Gastrocnemius medialis (tissue), 4 donors: ENCODE measurements around the gene OR2T1. TPM values are rescaled to one million over a fixed set of nuclear protein-coding genes. Genes with fewer than 3 reads are reported as not detected.
"Not testable (repeated sequence)": the region's sequence is repeated elsewhere in the genome, so short reads cannot be mapped to it uniquely, and the experiment has no call there.

Source experiments
- ATAC-seq, 2 donors: fragments of 150-250 bp; one replicate each; pipeline ENCODE4 v1.9.1; 2016
- DNase-seq, 2 donors: peaks; one replicate each; pipeline ENCODE4 v3.0.0-alpha.2; 2019
- H3K27ac ChIP-seq, 4 donors: fragments of 200-600 bp; sonication (generic); 1 replicate in 1 of 4; 2 replicates in 3 of 4; pipeline ENCODE4 v1.5.1; 2016 to 2018; ENCODE audit warnings: mild to moderate bottlenecking in 2 of 4, moderate library complexity in 1 of 4
- H3K27me3 ChIP-seq, 3 donors: fragments of 200-600 bp; sonication (generic) in 2 of 3; 1 replicate in 1 of 3; 2 replicates in 2 of 3; pipeline versions ENCODE4 v1.5.1 to v1.6.0; 2016 to 2019; ENCODE audit warnings: mild to moderate bottlenecking in 1 of 3, moderate library complexity in 1 of 3
- H3K36me3 ChIP-seq, 2 donors: fragments of 200-600 bp; sonication (generic) in 1 of 2; one replicate each; pipeline ENCODE4 v1.5.1; 2017 to 2018
- H3K4me1 ChIP-seq, 2 donors: fragments of 200-600 bp; sonication (generic) in 1 of 2; one replicate each; pipeline ENCODE4 v1.5.1; 2016 to 2017; ENCODE audit warnings: mild to moderate bottlenecking in 2 of 2
- H3K4me3 ChIP-seq, 4 donors: fragments of 200-600 bp; sonication (generic) in 3 of 4; 1 replicate in 1 of 4; 2 replicates in 3 of 4; pipeline ENCODE4 v1.5.1; 2016 to 2019; ENCODE audit warnings: mild to moderate bottlenecking in 2 of 4
- H3K9me3 ChIP-seq, 3 donors: fragments of 200-600 bp; sonication (generic) in 2 of 3; 1 replicate in 1 of 3; 2 replicates in 2 of 3; pipeline ENCODE4 v1.5.1; 2016 to 2019
- in situ Hi-C, 4 donors: fragments of 200-750 bp; cut with MboI; loops; one replicate each; pipeline versions ENCODE4 v1.15.0 to v1.8.0; 2017; ENCODE audit warnings: low sequenced_read_pairs in 4 of 4
- intact Hi-C: fragments of 100-400 bp; cut with DNase I; formaldehyde crosslinking; loops from one replicate; pipeline ENCODE4 v1.15.1; 2023; ENCODE audit warnings: low total_unique reads
- total RNA-seq, 4 donors: library from RNA; depleted of rRNA; stranded (reverse); fragments of >200 nt; gene quantifications; one replicate each; pipeline versions ENCODE4 v1.1.0 to v1.2.3, GENCODE V29; 2016

The OR2T1 gene
- total RNA-seq, 4 donors from 2014 or later = not detected

- H3K4me1 ChIP-seq, in situ Hi-C loops, intact Hi-C loops, H3K27ac ChIP-seq, ATAC-seq, H3K4me3 ChIP-seq, H3K27me3 ChIP-seq, H3K36me3 ChIP-seq, DNase-seq, H3K9me3 ChIP-seq: not testable (repeated sequence)
These were observed 33.5 kb downstream of the OR2T1 start for GRCh38 chr1:248436303-248436702.

GRCh38 chr1:248438668-248439067, 35.8 kb downstream of the OR2T1 start:
- H3K4me3 ChIP-seq, in situ Hi-C loops, H3K36me3 ChIP-seq, intact Hi-C loops, H3K9me3 ChIP-seq, DNase-seq, ATAC-seq, H3K27ac ChIP-seq, H3K27me3 ChIP-seq, H3K4me1 ChIP-seq: not testable (repeated sequence)

GRCh38 chr1:248439283-248439682, 36.4 kb downstream of the OR2T1 start:
- ATAC-seq, H3K9me3 ChIP-seq, H3K4me3 ChIP-seq, H3K27me3 ChIP-seq, H3K4me1 ChIP-seq, DNase-seq, intact Hi-C loops, H3K27ac ChIP-seq, H3K36me3 ChIP-seq, in situ Hi-C loops: not testable (repeated sequence)

DNA sequence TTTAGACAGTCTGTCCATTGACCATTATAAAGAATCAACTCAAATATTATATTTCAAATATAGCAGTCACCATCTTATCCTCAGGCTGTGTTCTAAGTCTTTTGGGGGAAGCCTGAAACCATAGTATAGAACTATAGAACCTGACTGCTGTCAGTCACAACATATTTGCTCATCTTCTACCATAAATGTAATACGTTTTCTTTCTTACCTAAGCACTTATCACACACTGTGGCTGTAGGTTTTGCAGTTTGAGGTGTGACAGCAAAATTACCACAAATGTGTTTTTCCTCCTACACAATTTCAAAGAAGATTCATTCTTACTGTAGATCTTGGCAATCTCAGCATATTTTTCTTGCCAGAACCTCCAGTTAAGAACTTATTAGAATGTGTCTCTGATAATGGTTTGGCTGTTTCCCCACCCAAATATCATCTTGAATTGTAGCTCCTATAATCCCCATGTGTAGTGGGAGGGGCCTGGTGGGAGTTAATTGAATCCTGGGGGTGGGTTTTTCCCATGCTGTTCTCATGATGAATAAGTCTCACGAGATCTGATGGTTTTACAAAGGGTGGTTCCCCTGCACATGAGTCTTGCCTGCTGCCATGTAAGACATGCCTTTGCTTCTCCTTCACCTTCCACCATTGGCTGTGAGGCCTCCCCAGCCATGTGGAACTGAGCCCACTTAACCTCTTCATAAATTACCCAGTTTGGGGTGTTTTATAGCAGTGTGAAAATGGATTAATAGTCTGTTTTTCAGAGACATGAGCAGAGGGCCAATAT, 39.8 kb downstream of the OR2T1 start:
- in situ Hi-C loops, H3K9me3 ChIP-seq, intact Hi-C loops: not testable (repeated sequence)

GRCh38 chr1:248444603-248445002, 41.8 kb downstream of the OR2T1 start:
- DNase-seq, ATAC-seq, H3K27me3 ChIP-seq, intact Hi-C loops, H3K9me3 ChIP-seq, H3K36me3 ChIP-seq, H3K4me3 ChIP-seq, H3K27ac ChIP-seq, in situ Hi-C loops, H3K4me1 ChIP-seq: not testable (repeated sequence)

More for the DNA sequence above, 39.8 kb downstream of the OR2T1 start:
- H3K36me3 ChIP-seq, H3K4me3 ChIP-seq, H3K27ac ChIP-seq, H3K4me1 ChIP-seq, DNase-seq, ATAC-seq, H3K27me3 ChIP-seq: not testable (repeated sequence)

DNA sequence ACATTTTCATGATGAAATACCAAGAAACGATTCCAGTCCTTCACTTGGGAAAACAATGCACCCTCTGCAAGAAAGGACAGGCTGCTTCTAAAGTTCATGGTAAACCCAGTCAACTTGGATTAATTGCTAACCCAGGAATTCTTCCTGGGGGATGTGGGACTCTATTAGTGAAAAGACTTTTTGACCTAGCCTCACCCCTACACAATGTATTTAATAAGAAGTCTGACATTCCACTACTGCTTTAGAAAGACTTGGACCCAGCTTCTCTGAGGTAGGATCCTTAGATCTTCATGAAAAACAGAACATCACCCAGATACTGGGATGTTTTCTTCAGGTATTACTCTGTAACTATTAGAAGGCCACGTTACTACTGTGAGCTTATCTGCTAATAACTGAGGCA, 42.6 kb downstream of the OR2T1 start, which contains the start of gene OR2T2:
OR2T2 (plus strand) TSS at position 239 of the 400 bp plus-strand sequence. CDS start 7,161 bp downstream, outside the sequence.
- H3K27me3 ChIP-seq, H3K4me3 ChIP-seq, H3K9me3 ChIP-seq, intact Hi-C loops, H3K36me3 ChIP-seq, in situ Hi-C loops, ATAC-seq, H3K4me1 ChIP-seq, H3K27ac ChIP-seq, DNase-seq: not testable (repeated sequence)

GRCh38 chr1:248448409-248449074, 45.7 kb downstream of the OR2T1 start:
- H3K27ac ChIP-seq, intact Hi-C loops, H3K4me1 ChIP-seq, H3K36me3 ChIP-seq, H3K27me3 ChIP-seq, H3K9me3 ChIP-seq, DNase-seq, H3K4me3 ChIP-seq, ATAC-seq, in situ Hi-C loops: not testable (repeated sequence)

DNA sequence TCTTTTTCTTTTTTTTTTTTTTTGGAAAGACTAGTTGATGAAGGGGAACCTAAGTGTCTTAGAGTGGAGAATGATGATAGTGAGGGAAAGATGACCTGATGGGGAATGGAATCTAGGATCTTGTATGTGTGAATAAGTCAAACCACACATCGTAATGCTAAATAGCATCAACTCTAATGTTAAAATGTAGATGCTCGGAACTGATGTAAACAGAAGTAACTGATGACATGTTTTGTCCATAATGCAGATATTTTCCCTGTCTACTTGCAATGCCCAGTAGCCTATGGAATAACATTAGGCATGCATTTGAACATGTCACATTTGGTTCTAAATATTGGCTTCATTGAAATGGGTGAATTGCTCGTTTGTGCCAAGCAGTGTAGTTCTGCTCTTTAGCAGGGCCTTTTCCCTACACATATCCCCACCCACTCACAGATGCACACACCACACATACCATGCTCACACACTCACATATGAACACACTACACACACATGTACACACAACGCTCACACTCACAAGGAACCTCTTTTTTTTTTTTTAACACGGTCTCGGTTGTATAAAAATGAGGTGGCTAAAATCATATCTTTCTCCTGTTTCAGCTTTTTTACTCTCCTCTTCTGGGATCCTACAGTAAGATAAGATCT, 47.1 kb downstream of the OR2T1 start:
- in situ Hi-C loops, H3K27ac ChIP-seq, intact Hi-C loops, H3K27me3 ChIP-seq, H3K9me3 ChIP-seq, H3K36me3 ChIP-seq, ATAC-seq, H3K4me3 ChIP-seq, H3K4me1 ChIP-seq, DNase-seq: not testable (repeated sequence)

GRCh38 chr1:248450466-248451145, 47.8 kb downstream of the OR2T1 start:
- intact Hi-C loops, ATAC-seq, H3K27ac ChIP-seq, H3K9me3 ChIP-seq, in situ Hi-C loops, DNase-seq, H3K4me1 ChIP-seq, H3K27me3 ChIP-seq, H3K36me3 ChIP-seq, H3K4me3 ChIP-seq: not testable (repeated sequence)

DNA sequence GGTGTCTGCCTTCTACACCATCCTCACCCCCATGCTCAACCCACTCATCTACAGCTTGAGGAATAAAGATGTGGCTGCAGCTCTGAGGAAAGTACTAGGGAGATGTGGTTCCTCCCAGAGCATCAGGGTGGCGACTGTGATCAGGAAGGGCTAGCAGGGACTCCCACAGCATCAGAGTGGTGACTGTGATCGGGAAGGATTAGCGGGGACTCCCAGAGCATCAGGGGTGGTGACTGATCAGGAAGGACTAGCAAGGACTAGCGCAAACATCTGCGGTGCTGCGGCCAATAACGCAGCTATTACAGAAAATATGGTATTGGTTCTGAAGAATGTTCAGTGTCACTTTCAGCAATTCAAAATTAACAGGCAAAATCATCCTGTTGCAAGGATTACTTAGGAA, 50.8 kb downstream of the OR2T1 start:
- H3K27me3 ChIP-seq, H3K4me3 ChIP-seq: not testable (repeated sequence)

DNA sequence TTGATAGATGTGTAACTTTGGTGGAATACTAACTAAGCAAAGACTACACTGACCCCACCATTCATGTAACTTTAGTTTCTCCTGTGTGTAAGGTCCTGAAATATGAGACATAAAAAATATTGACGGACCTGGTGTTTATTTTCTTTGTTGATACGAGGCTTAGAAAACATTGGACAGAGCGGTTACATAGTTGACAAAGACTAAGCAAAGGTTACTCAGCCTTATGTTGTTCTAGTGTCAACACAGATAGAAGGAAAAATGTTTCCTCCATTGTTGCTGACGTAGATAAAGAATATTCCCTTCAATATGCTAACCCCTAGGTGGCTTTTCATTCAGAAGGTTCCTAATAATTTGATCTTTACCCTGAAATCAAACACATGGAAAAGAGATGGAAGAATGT, 52.2 kb downstream of the OR2T1 start:
- H3K9me3 ChIP-seq, H3K27me3 ChIP-seq, intact Hi-C loops, DNase-seq, ATAC-seq, H3K4me3 ChIP-seq, H3K27ac ChIP-seq, H3K36me3 ChIP-seq, in situ Hi-C loops, H3K4me1 ChIP-seq: not testable (repeated sequence)

More for the DNA sequence above, 50.8 kb downstream of the OR2T1 start:
- H3K9me3 ChIP-seq, H3K4me1 ChIP-seq, DNase-seq, H3K27ac ChIP-seq, intact Hi-C loops, H3K36me3 ChIP-seq, ATAC-seq, in situ Hi-C loops: not testable (repeated sequence)
